GM23338 (cell line): Measurements from ENCODE around the gene PPP1R12A.

Experiments used
- CREB1 ChIP-seq: fragments of 250-450 bp; sonication (Bioruptor Pico); IDR thresholded peaks from 2 replicates; pipeline ENCODE4 v1.5.0; 2020; ENCODE audit warnings: low read depth, mild to moderate bottlenecking, moderate library complexity
- ETS1 ChIP-seq: IDR thresholded peaks from 2 replicates; pipeline ENCODE4 v1.6.1; 2016; ENCODE audit warnings: antibody characterized with exemption
- EZH2 ChIP-seq: fragments of 200-600 bp; sonication (generic); IDR thresholded peaks from one replicate; pipeline ENCODE4 v1.8.0; 2017; ENCODE audit warnings: antibody characterized with exemption, mild to moderate bottlenecking, low read depth; ENCODE audit not compliant: unreplicated experiment
- EZH2phosphoT487 ChIP-seq: fragments of 200-600 bp; sonication (generic); IDR thresholded peaks from one replicate; pipeline ENCODE4 v1.8.1; 2018; ENCODE audit warnings: antibody characterized with exemption; ENCODE audit not compliant: unreplicated experiment
- JUNB ChIP-seq: IDR thresholded peaks from one replicate; pipeline ENCODE4 v1.6.1; 2016; ENCODE audit warnings: antibody characterized with exemption; ENCODE audit not compliant: unreplicated experiment
- ZNF331 ChIP-seq: fragments of 250-450 bp; sonication (Bioruptor Pico); IDR thresholded peaks from 2 replicates; pipeline ENCODE4 v1.5.0; 2020; ENCODE audit warnings: low read depth, mild to moderate bottlenecking, moderate library complexity
- TF ChIP-seq, protein P1 (sequence below), 2 experiments: fragments of 200-600 bp in 1 of 2; sonication (generic) in 1 of 2; conservative IDR thresholded peaks; 2 replicates each; pipeline versions ENCODE4 v1.5.1 to v1.6.1; 2016 to 2017; ENCODE audit warnings: antibody characterized with exemption in 2 of 2, low read depth in 2 of 2, mild to moderate bottlenecking in 2 of 2, moderate library complexity in 1 of 2
- TF ChIP-seq, protein P2 (sequence below): IDR thresholded peaks from one replicate; pipeline ENCODE4 v1.6.1; 2018; ENCODE audit warnings: antibody characterized with exemption; ENCODE audit not compliant: unreplicated experiment

GRCh38 chr12:79858518-79858917 lies 76.4 kb downstream of the PPP1R12A start:
- TF ChIP-seq, protein P1, sequence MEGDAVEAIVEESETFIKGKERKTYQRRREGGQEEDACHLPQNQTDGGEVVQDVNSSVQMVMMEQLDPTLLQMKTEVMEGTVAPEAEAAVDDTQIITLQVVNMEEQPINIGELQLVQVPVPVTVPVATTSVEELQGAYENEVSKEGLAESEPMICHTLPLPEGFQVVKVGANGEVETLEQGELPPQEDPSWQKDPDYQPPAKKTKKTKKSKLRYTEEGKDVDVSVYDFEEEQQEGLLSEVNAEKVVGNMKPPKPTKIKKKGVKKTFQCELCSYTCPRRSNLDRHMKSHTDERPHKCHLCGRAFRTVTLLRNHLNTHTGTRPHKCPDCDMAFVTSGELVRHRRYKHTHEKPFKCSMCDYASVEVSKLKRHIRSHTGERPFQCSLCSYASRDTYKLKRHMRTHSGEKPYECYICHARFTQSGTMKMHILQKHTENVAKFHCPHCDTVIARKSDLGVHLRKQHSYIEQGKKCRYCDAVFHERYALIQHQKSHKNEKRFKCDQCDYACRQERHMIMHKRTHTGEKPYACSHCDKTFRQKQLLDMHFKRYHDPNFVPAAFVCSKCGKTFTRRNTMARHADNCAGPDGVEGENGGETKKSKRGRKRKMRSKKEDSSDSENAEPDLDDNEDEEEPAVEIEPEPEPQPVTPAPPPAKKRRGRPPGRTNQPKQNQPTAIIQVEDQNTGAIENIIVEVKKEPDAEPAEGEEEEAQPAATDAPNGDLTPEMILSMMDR (conservative IDR thresholded peaks at IDR 0.05; ENCODE audit: low read depth in 2 of 2) = no peak
- TF ChIP-seq EZH2 = no peak
- no peak for TF ChIP-seq EZH2phosphoT487
- TF ChIP-seq ETS1 = no peak
- TF ChIP-seq JUNB = no peak
- TF ChIP-seq CREB1 = no peak
- TF ChIP-seq, protein P2, sequence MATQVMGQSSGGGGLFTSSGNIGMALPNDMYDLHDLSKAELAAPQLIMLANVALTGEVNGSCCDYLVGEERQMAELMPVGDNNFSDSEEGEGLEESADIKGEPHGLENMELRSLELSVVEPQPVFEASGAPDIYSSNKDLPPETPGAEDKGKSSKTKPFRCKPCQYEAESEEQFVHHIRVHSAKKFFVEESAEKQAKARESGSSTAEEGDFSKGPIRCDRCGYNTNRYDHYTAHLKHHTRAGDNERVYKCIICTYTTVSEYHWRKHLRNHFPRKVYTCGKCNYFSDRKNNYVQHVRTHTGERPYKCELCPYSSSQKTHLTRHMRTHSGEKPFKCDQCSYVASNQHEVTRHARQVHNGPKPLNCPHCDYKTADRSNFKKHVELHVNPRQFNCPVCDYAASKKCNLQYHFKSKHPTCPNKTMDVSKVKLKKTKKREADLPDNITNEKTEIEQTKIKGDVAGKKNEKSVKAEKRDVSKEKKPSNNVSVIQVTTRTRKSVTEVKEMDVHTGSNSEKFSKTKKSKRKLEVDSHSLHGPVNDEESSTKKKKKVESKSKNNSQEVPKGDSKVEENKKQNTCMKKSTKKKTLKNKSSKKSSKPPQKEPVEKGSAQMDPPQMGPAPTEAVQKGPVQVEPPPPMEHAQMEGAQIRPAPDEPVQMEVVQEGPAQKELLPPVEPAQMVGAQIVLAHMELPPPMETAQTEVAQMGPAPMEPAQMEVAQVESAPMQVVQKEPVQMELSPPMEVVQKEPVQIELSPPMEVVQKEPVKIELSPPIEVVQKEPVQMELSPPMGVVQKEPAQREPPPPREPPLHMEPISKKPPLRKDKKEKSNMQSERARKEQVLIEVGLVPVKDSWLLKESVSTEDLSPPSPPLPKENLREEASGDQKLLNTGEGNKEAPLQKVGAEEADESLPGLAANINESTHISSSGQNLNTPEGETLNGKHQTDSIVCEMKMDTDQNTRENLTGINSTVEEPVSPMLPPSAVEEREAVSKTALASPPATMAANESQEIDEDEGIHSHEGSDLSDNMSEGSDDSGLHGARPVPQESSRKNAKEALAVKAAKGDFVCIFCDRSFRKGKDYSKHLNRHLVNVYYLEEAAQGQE = no peak
- TF ChIP-seq ZNF331 (CRISPR knock-in tag) = no peak
